Body of pancreas (tissue), 4 donors: ENCODE results near the gene PTPRD.

Experiments used
- CTCF ChIP-seq, 7 experiments: fragments of 450-650 bp in 4 of 7; fragments of 200-600 bp in 3 of 7; sonication (generic) in 3 of 7; IDR thresholded peaks; one replicate each; pipeline ENCODE4 v1.5.1; 2016 to 2019; ENCODE audit warnings: antibody characterized with exemption in 7 of 7
- POLR2A ChIP-seq, 3 donors: fragments of 450-650 bp; IDR thresholded peaks; one replicate each; pipeline ENCODE4 v1.6.1; 2016; ENCODE audit warnings: antibody characterized with exemption in 3 of 3, mild to moderate bottlenecking in 2 of 3

DNA sequence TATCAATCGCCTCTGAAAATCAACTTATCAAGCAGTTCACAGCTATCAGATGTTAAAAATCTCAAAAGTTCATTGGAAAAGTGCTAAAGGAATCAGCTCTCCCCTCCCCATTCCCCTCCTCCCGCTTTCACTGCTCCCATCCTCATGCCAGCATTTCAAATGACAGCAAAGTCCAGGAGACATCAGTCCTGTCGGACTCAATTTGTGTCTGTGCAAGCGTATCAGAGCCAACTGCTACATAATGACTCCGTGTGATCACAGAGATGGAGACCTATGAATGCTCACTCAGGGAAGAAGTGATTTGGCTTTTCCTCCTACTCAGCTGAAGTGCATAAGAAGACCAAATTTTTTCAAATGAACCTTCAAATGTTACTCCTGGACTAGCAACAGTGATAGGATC lies 1876.0 kb downstream of the PTPRD start:
- no peak for TF ChIP-seq CTCF (IDR thresholded peaks at IDR 0.05)
- TF ChIP-seq POLR2A (IDR thresholded peaks at IDR 0.05), result no peak
